HL-60/S4 treated with phorbol 12-myristate 13-acetate at 8.2 ng/mL for 4 days and 3 days (cell line): ENCODE results near the gene PTPRN2.
"Not testable (repeated sequence)": the region's sequence is repeated elsewhere in the genome, so short reads cannot be mapped to it uniquely, and the experiment has no call there.

ENCODE experiments used
- in situ Hi-C: fragments of 300-500 bp; cut with MboI; formaldehyde crosslinking; loops from 2 replicates; pipeline ENCODE4 v1.15.0; 2022; ENCODE audit warnings: low sequenced_read_pairs

Gene PTPRN2

DNA sequence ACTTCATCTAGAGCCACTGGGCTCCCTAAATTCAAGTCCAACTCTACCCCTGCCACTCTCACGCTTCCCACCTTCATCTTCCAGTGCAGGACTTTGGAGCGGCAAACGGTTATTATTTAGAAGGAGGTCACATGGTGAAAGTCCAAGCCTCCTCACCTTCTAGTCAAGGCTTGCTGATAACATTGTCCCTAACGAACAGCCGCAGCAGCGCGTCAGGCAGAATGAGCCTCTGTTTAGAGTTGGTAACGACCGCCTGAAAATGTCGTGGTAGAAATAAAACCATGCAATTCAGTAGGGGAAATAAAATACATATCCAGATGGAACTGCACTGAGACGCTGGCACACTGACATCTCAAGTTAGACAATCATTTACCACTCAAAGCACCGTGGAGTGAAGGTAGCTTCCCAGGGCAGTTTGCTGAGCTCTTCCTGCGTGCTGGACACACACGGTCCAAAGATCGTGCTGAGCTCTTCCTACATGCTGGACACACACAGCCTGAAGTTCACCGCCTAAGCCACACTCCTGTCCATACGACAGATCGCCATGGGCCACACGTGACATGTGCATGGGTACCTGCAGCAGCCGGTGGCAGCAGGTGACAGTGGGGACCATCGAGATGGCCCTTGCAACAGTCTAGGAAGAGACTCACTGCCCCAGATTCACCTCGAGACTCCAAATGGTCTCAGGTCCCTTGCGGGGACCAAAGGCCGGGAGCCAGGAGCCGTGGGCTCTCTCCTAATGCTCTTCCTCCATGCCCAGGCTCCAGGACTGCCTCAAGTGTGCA, 323.5 kb downstream of the PTPRN2 start:
- in situ Hi-C loops: no loop called here

DNA sequence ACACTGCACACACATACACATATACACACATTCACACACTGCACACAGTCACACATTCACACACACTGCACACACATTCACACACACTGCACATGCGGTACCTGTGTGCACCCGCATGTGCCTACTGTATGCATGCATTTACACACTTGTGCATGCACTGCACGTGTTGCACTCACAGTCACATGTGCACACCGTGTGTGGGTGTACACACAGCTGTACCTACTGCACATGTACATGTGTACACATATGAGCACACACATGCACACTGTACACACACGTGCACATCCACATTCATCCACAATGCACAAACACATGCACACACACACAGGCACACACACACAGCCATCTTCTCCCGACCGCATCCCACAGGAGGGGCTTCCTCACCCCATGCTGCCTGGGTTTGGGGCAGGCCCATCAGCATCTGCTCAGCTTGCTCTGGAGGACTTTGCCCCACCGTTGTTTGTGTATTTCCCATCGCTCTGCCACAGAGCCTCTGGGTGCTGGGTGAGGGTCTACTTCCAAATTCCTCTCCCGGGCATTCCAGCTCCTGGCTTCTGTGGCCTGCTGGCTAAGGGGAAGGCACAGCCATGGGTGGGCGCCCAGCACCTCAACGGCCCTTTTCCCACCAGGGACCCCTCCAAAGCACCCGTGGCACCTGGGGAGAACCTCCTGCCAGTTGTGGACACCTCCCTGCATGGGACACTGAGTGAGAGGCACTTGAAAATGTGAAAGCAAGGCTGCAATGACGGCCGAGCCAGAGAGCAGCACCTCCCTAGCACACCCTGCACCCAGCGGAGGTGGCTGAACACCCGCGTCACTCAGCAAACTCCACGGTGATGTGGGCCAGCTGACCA, 324.3 kb downstream of the PTPRN2 start:
- in situ Hi-C loops: no loop called here

DNA sequence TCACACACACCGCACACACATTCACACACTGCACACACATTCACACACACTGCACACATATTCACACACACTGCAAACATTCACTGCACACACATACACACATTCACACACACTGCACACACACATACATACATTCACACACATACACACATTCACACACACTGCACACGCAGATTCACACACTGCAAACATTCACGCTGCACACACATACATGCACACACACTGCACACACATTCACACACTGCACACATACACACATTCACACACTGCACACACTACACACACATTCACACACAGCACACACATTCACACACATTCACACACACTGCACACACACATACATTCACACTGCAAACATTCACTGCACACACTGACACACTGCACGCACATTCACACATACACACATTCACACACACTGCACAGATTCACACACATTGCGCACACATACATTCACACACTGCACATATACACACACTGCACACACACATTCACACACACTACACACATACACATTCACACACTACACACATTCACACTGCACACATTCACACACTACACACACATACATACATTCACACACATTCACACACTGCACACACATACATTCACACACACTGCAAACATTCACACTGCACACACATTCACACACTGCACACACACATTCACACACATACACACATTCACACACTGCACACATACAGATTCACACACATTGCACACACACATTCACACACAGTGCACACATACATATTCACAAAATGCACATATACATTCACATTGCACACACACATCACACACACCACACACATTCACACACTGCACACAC, 325.1 kb downstream of the PTPRN2 start:
- in situ Hi-C loops: no loop called here

DNA sequence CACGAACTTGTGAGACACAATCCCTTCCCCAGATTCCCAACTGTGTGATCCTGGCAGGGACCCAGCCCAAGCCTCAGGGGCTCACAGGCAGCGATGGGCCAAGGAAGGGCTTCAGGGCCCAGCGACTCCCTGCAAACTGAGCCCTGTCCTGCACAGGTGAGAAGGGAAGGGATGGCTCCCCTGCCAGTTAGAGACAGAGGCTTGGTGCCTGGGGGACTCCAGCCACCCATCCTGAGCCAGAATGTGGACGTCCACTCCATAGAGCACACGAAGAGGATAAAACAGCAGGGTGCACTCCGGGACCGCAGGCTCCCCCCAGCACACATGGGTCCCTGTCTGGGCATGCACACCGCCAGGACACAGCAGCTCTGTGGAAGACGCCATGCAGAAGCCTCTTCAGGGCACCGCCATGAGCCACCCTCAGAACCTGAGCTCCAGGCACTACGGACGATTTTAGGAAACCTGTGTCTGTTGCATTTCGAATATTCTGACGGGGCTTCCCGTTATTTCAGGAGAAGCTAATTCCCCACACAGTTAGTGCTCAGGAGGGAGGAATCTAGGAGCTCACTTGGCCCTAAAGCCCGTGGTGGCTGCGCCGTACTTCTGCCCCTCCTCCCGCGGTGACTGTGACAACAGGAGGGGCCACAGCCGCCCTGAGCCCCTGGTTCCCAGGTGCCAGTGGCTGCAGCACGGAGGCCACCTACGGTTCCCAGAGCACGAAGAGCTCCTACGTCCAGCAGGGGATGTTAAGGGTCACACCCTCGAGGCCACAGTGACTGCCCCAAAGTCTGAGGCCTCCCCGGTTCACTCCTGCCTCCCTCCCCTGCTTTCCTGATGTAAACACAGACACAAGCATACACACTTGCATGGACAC, 326.0 kb downstream of the PTPRN2 start:
- in situ Hi-C loops: no loop called here

DNA sequence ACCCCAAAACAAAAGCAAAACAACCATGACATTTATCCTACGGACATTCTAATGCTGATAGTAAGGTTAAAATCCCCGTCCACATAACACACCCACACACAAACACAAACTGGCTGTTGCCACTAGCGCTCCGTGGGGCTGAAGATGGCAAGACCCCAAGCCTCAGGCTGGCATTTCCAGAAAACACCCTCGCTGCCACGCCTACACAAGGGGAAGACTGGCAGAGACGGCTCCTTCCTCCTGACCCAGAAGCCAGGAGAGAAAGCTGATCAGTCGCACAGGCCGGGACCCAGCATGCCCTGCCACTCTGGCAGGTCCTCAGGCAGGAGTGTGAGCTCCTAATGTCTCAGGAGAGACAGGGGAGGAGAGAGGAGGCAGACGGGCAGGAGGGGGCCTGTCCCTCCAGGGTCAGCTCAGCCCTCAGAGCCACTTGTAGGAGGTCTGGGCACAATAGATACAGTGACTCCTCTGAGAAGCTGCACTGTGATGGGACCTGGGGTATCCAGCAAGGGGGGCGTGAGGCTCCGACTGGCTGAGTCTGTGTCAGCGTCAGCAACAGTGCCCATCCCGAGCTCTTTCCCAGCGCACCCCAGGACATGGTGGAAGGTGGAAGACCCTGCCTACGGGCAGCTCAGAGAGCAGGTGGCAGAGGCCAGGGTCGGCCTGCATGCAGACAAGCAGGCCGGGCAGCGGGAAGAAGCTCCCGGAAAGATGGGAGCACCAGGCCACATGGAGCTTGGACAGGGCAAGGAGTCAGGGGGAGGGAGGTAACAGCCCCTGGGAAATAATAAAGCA, 326.9 kb downstream of the PTPRN2 start:
- in situ Hi-C loops: no loop called here

DNA sequence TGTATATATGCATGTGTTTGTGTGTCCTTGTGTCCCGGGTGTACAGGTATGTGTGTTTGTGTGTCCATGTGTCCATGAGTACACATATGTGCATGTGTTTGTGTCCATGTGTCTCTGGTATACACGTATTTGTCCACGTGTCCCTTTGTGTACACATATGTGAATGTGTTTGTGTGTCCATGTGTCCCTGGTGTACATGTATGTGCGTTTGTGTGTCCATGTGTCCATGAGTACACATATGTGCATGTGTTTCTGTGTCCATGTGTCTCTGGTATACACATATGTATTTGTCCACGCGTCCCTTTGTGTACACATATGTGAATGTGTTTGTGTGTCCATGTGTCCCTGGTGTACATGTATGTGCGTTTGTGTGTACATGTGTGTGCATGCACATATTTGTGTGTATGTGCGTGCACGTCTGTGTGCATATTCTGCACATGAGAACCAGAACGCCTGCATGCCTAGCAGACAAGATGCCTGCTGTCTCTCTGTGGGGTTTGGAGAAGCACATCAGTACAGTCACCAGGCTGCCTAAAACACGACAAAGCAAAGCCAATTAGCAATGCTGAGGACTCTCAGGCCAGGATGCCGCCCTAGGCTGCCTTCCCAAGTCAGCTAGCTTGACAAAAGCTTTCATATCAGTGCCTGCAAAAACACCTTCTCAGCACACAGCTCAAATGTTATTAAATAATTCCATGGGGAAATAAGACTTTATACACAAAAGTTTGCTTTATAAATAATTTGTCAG, 327.8 kb downstream of the PTPRN2 start:
- in situ Hi-C loops: no loop called here

DNA sequence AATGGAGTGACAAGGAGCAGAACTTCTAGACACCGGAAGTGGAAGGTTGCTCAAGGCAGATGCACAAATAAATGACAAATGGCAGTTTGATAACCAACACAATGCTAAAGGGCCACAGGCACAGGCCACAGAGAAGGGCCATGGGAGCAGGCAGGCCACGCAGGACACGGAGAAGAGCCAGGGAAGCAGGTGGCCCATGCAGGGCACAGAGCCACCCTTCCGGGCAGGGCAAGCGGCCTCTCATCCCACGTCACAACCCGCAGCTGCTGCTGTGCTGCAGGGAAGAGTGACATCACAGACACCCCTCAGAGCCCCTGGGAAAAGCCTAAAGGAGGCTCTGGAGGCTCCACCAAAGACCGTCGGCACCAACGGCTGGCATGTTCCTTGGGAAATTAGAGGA, 328.5 kb downstream of the PTPRN2 start:
- in situ Hi-C loops: no loop called here

DNA sequence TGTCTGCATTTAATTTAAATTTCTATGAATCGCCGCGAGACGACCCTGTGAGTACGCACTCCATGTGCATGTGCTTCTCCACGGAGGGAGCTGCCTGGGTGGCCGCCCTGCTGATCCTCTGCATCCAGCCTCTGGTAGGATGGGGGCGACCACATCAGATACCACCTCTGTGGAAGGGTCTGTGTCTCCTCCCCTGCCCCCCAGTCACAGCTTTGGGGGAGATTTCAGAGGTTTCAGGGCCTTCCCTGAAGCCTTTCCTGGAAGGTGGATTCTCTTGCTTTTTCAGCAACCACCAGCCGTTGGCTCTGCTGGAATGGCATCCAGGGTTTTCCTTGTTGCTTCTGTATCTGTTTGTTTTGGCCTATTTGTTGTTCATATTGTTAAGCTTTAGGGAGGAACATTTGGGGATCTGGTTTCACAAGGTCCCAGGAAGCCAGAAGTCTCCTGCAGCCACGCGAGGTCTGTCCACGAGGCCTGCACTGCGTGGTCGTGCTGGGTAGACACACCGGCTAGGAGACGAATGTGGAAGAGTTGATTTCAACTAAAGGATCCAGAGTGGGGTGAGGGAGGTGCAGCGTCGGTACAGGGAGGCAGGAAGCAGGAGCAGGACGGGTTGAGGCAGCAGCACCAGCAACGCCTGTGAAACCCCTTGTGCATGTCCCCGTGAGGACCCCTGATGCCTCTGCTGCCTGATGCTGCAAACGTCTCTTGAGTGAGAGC, 329.1 kb downstream of the PTPRN2 start:
- in situ Hi-C loops: no loop called here

DNA sequence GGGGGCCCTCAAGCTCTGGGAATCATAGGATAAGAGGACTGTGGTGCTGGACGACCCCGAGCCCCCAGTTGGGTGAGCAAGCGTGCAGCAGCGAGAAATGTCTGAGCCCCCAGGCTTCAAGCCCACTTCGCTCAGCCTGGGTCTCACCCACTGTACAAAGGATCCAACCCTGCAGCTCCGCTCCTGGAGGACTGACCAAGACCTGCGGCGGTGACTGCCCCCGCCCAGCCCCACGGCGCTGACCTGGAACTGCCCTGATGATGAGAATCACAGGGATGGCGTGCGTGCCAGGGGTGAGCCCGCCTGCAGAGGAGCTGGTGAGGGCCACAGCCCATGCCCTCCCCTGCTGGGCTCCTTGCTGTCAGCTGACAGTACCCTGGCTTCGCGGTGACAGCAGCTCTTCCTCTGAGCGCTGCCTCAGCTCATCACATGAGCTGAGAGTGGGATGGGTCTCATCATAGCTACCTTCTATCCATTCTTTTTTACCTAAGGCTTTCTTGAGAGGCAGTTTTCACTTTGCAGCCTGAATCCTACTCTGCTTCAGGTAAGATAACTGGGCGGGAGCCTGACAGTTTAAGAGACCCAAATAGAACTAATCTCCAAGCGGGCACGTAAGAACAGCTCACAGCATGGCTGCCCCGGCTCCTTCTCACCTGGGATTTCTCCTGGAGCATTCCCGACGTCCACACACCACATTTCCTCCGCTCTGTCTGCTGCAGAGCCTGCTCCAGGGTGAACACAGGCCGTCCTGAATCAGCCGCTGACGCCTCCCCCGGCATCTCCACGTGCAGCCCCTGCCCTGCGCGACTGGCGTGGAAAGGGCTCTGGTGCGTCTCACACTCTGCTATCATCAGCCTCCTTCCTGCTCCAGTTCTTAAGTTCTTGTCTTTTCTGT, 329.9 kb downstream of the PTPRN2 start:
- in situ Hi-C loops: no loop called here

DNA sequence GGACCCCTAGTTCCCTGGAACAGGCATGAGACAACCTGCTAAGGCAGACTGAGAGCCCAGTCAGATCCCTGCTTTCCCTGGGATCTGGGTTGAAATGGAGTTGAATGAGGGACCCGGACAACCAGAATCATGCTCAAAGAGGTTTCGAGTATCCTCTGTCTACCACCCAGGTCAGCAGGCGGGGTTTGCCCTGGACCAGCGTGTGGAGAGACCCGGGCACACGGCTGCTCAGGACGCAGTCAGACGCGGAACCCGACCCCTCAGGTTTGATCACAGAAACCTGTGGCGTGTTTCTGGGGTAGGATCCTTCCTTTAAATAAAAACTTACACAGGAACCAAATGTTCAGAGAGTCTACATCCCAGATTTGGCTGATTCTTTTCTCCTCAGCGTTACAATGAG, 330.6 kb downstream of the PTPRN2 start:
- in situ Hi-C loops: no loop called here

DNA sequence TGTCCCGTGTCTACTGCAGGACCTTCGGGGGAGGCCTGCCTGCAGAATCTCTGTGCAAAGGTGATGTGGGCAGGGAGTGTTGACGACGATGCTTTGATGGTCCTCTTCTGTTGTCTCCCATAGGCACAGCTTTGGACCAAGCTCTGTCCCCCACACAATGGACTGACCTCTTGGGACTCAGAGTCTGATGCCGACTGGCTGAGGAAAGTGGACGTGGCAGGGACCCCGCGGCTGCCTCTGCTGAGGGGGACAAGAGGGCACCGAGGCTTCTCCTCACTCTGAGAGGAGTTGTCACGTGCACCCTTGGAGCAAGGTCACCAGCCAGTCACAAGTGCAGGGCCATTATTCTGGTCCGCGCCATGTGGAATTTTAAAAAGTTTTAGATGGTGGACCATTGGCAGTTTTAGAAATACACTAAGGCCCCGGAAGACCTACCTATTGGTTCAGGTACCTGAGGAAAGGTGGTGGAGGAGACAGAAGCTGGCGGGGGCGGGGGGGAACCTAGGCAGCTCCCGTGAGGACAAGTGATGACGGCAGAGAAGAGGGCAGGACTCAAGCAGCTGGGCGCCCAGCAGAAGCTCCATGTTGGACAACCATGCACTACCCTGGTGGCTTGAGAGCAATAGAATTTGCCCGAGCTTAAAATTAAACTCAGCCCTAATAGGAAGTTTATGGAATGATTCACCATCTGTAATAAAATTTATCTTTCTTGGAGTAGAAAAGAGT, 331.4 kb downstream of the PTPRN2 start:
- in situ Hi-C loops: no loop called here

DNA sequence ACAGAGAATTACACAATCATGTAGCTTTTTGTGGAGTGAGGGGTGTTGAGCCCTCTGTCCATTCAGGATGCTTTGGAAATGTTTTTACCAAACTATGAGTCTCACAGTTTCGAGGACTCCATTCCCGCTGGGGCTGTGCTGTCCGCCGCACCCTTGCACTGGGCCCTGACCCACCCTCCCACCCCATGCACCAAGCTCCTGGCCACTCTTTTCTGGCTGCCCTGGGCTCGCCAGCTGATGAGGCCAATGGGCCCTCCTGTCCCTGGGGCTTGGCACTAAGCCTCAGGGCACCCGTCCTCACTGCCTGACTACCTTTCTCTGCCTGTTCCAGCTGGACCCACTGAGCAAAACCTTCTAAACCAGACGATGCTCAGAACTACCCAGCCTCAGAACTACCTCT, 332.1 kb downstream of the PTPRN2 start:
- in situ Hi-C loops: no loop called here

DNA sequence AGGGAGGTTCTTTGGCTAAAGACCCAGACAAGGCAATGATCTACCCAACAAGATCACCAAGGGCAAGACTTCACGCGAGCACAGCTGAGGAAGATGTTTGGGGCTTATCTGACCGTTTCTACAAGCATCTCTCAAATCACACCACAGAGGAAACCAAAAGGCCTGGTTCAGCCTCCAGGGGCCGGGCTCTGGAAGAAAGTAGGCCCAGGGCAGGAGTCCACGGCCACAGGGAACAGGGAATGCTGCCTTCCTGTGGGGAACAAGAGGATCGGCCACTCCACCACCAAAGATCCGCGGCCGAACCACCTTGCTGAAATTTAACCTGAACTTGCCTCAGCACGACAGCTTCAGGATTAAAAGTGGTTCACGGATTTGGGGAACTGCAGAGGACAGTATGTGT, 332.5 kb downstream of the PTPRN2 start:
- in situ Hi-C loops: no loop called here

DNA sequence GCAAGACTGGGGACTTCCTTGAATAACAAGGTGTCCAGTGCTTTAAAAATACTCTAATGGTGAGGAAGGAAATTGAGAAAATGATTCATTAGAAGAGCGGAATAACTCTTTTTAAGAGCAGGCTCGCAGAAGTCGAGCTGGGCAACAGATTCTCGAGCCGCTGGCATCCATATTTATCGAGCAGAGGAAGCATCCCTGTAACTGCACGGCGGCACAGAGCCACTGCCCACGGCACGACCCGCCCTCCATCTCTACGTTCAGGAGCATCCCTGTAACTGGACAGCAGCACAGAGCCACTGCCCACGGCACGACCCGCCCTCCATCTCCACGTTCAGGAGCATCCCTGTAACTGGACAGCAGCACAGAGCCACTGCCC, 334.0 kb downstream of the PTPRN2 start:
- in situ Hi-C loops: not testable (repeated sequence)

DNA sequence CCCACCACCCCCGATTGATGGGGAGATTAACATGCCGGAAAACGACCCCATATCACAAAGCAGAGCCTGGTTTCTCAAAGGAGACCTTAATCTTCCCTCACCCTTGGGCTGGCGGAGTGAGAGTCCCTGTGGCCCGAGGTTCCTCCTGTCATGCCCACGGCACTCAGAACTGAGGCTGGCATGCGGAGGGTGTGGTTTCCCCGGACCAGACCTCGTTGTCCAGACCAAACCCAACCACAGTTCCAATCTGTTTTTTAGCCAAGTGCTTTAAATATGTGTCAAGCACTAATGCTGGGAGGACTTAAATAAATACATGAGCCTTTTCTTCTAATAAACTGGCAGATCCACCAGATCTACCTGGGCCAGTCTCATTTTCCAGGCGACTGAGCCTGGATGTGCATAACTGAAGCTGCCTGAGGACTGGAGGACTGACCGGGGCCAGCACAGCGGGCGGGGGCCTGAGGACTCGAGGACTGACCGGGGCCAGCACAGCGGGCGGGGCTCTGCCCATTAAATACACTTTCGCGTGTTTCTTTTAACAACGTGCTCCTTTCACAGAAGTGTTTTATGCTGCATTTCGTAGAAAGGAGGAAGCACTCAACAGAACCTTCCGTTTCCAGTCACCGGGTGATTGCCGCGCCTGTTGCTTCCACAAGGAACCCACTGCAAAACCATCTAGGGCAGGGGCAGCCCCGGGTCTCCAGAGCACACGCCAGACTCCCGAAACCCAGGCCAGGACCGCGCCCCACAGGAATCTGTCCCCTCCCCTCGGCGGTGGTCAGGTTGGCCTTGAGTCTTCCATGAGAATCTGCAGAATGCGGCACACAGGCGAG, 334.6 kb downstream of the PTPRN2 start:
- in situ Hi-C loops: no loop called here
